Ammon's horn (tissue), 1 donor: Measurements from ENCODE around the gene STX16.

ENCODE experiments used
- DNase-seq: peaks from one replicate; pipeline ENCODE4 v3.0.0-alpha.2; 2016; ENCODE audit warnings: low spot score

STX16 gene

DNA sequence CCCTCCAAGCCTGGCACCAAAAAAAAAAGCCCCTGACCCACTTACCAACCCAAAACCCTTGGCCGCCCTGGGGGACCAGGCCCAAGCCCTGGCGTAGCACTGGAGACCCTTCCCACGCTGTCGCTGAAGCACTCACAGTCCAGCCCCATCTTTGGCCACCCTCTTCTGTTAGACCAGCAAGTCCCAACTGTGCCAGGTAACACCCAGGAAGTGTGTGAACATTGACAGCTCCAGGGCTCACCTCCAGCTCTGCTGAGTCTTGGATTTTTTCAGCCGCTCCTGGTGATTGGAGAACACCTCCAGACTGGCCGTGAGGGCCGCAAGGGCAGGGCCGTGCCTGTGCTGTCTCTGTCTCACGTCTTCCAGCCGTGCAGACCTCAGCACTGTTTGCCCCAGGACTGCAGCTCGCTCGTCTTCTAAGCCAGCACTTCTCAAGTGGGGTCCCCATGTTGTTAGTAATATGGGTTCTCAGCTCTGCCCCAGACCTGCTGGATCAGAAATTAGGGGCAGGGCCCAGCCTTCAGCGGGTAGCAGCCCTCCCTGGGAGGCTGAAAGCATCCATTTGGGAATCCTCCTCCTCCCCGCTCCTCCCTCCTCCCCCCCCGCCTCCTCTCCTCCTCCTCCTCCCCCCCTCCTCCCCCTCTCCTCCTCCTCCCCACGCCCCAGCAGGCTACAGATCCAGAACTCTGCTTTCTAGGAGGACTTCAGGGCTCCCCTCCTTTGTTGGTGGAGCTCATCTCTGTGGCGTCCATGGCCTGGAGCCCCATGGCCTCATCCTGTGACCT is 59.6 kb downstream of the STX16 start:
- DNase-seq, result no peak

DNA sequence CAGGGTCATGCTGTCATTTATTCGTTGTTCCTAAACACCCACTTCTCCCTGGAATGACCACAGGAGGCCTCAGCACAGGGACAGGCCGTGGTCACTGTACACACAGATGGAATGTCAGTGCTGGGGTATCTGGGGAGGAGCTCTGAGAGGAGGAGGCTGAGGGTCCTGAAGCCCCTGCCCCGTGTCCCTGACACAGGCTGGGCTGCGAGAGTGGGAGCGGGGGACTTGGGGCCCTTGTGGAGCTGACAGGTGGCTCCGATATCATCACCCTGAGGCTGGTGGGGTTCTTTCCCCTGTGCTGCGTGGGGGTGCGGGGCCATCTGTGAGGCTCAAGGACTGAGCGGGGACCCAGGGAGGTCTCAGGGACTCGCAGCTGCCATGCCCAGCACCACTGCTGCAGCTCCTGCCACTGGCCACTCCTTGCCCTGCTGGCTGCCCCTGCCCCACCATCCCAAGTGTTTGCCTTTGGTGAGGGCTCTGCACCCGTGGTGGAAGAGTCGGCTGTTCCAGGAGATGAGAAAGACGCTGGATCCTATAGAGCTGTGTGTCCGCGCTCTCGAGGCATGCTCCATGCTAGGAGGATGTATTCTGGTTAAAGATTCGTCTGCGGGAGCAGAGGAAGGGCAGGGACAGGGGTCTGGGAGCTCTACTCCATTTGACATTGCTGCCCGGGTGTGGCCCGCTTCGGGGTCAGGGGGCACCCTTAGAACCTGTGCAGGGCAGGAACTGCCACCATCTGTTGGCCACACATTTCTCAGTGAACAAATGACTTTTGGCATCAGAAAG is 60.4 kb downstream of the STX16 start:
- no peak for DNase-seq

DNA sequence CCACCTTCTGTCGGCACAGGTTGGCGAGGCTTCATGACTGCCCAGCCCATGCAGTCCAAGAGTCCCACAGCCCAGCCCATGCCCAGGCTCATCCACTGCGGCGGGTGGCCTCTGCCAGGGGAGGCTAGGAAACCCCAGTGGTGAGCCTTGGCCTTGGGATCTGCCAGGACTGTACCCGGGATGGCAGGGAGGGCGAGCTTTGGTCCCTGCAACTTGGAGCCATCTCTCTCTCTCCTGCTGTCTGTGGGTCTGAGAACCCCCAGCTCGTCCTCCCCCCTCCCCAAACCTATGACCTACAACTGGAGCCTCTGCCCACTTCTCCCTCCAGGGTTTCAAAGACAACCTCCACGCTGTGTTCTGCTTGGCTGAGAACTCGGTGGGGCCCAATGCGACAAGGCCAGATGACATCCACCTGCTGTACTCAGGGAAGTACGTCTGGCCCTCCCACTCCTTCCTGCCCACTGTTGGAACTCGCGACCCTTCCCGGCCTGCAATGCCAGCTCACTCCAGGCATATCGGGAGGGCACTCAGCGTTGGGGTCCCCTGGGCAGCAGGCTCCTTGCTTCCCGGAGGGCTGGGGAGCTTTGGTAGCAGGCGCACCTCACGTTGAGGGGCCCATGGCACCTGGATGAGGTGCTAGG is 61.2 kb downstream of the STX16 start:
- DNase-seq, result peak; percentile 1

DNA sequence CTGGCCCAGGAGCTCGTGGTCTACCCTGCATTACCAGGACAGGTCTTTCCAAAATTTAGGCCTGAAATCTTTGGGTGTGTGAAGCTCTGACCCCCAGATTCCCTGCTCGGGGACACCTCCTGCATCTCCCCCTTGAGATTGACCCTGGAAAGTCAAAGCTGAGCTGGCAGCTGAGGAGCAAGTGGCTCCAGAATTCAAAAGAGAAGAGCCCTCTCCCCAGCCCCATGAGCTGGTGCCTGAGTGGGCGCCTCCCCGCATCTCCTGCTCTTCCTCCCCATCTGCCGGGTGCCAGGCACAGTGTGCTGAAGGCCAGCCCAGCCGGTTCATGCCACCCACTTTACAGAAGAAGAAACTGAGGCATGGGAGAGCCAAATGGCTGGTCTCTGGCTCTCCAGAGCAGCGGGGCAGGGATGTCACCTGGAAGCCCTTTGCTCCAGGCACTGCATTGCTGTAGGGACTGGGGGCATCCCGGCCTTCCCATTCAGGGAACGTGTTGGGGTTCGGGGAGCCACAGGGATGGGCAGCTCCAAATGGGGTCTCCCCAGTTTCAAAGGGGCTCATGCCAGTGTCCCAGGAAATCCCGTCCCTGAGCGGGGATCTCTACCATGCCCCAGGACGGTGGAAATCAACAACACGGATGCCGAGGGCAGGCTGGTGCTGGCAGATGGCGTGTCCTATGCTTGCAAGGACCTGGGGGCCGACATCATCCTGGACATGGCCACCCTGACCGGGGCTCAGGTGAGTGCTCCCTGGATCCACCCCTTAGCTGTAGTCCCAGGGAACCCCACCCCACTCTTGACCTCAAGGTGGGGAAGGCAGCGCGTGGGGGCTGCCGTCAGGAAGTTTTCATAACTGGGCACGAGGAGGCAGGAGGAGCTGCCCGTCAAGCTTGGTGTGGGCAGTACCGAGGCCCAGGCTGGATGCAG is 62.0 kb downstream of the STX16 start:
- peak; percentile 1 for DNase-seq

DNA sequence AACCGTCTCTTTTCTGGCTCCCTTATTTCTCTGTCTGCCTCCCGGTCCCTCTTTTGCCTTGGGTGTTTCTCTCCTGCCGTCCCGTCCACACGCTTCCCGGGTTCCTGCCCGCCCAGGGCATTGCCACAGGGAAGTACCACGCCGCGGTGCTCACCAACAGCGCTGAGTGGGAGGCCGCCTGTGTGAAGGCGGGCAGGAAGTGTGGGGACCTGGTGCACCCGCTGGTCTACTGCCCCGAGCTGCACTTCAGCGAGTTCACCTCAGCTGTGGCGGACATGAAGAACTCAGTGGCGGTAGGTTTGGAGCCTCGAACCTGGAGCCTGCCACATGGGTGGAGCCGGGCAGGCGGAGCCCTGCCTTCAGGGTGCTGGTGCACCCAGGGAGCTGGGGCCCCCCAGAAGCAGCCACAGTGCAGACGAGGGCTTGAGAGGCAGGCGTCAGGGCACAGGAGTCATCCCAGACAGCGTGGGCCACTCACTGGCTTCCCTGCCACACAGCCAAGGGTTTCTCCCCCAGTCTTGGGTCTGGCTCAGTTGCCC is 62.8 kb downstream of the STX16 start:
- no peak for DNase-seq

DNA sequence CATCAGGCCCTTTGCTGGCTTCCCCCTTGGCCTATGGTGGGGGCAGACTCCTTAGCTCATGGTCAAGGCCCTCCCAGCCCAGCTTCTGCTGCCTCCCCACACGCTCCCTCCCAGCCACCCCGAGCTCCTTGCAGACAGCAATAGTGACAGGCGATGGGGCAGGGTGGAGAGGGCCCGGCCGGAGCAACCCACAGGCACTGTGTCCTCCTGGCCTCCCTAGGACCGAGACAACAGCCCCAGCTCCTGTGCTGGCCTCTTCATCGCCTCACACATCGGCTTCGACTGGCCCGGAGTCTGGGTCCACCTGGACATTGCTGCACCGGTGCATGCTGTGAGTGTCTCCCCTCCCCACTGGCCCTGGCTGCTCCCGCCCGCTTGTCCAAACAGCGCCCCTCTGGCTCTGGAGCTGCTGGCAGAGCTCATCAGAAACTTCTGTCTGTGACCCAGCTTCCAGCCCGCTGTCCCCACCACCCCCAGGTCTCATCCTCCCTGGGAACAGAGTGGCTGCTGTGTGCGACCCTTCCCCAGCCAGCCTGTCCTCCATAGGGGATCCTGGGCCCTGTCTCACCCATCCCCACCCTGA is 63.3 kb downstream of the STX16 start:
- no peak for DNase-seq

DNA sequence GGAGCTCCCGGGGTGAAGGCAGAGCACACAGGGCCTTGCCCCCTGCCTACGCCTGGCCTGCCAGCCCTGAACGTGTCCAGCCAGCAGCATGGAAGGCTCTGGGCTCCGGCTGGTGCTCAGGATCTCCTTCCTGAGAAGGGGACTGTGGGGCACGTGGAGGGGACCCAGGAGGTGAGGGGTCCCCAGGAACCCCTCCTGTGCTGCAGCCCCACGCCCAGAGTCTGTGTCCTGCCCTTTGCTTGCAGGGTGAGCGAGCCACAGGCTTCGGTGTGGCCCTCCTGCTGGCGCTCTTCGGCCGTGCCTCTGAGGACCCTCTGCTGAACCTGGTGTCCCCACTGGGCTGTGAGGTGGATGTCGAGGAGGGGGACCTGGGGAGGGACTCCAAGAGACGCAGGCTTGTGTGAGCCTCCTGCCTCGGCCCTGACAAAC is 63.9 kb downstream of the STX16 start:
- no peak for DNase-seq

DNA sequence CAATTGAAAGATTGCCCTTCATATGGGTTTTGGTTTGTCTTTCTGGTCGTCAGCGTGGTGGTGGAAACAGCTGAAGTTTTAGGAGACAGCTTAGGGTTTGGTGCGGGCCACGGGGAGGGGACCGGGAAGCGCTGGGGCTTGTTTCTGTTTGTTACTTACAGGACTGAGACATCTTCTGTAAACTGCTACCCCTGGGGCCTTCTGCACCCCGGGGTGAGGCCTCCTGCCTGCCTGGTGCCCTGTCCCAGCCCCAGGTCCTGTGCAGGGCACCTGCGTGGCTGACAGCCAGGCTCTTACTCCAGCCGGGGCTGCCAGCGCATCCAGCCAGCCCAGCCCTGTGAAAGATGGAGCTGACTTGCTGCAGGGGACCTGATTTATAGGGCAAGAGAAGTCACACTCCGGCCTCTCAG is 64.3 kb downstream of the STX16 start:
- DNase-seq, result no peak

DNA sequence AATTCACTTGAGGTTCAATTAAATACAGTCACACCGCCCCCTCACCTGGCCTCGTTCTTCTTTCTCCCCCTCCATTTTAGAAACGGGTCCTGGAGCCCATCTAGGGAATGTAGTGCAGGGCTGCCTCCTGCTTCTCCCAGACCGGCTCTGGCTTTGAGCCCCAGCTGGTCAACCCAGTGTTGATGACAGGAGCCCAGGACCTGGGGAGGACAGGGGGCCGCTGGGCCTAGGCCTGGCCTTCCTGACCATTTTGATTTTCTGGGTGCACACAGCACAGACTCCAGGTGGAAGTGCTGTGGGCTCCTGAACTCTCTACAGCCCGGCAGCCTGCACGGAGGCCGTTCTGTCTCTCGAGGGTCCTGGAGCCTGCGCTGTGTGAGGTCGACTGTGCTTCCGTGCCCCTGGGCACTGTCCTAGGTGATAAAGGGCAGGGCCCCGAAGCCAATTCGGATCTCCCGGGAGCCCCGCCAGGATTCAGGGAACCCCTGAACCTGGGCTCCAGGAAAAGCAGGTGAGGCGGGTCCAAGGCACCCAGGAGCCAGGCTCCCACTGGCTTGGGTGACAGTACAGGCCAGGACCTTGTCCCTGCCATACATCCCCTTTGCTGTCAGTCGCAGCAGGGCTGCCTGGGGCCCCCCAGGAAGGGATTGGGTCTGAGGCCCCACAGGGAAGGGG is 64.9 kb downstream of the STX16 start:
- DNase-seq, result no peak

DNA sequence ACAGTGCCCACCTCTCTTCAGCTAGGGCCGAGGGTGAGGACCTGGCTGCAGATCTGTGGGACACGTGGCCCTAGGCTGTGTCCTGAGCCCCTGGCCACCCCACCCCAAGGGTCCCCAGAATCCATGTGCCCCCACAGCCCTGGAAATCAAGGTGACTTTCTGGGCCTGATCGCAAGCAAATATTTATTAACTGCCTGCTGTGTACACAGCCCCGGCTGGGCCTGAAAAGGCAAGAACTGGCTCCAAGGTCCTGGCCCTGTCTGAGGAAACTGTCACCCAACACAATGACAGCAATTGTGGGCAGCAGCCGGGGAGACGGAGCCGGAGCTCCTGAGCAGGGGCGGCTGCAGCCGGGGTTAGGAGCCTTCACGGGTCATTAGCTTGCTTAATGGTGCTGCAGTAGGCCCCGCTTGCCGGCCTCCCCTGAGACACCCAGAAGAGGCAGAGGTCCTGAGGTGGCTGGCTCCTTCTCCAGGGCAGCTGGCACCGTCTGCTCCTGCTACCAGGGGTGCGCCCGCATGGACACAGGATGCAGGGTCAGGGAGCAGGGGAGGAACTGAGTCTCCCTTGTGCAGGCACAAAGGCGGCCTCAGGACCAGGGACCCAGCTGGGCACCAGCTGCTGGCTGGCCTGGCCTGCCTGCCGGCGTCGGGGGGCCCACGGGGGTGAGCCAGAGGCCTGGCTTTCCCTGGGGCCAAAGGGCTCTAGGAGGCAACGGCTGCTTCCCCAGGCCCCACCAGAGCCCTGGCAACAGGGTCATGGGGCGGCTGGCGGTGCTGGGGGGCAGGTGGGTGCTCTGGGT is 65.6 kb downstream of the STX16 start:
- peak; percentile 3 for DNase-seq

DNA sequence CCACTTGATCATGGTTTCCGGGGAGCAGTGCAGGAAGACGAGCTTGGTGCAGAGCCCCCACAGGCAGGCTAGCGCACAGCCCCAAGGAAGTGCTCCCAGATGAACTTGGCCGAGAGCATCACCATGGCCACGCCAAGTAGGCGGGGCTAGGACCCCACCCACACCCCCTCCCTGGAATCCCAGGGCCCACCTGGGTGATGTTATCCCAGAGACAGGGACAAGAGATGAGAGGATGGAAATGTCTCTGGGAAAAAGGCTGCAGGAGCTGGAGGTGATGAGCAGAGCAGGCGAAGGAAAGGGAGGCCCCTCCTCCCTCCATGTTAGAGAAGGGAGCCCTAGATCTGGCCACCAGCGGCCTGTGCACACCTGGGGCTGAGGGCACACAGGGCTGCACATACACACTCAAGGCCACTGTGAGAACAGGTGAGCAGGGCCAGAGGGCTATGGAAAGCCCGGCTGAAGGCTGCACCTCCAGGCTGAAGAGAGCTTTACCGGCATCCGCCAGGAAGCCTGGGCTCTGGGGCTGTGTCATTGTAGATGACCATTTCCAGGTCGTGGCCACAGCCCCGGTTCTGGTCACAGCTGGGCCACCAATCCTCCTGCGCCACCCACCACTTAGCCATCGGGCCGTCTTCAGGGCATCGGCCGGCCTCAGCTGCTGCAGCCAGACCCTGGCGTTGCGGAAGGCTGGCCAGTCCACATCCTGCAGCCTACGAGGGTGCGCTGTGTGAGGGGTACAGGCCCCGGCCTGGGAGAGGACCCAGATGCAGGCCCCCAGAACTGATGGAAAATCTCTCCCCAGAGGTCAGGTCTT is 66.4 kb downstream of the STX16 start:
- DNase-seq, result peak; percentile 1

DNA sequence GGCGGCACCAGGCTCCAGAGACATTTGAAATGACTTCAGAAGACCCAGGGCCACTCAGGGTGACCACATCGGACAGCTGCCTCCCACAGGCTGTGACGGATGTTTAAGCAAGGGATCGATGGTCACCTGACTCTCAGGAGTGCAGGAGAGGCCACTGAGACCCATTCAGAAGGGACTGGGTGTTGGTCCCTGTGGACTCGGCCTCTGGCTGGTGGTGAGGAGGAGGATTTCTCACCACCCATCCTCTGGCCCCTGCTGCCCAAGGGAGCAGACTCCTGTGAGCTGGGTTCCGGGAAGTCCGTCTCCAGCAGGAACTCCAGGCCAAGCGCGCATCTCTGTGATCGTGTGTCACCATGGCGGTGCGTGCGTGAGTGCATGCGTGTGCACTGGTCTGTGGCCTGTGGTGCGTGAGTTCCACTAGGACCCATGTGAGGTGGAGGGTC is 67.1 kb downstream of the STX16 start:
- DNase-seq, result peak; percentile 2

DNA sequence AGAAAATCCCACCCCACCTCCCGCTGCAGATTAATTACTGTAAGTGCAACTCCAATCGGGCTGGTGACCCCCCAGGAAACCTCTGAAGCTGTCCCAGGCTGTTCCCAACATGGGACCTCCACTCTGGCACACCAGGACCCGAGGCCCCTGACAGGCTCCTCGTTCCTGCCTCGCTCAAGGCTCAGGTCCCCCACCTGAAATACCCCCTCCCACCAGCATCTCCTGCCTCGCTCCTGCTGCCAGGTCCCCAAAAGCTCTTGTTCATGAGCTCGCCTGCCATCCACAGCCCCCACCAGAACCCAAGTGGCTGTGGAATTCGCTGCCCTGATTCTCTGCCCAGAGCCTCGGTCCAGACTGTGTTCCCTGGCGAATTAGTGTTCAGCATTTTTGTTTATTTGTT is 67.6 kb downstream of the STX16 start:
- DNase-seq, result no peak

DNA sequence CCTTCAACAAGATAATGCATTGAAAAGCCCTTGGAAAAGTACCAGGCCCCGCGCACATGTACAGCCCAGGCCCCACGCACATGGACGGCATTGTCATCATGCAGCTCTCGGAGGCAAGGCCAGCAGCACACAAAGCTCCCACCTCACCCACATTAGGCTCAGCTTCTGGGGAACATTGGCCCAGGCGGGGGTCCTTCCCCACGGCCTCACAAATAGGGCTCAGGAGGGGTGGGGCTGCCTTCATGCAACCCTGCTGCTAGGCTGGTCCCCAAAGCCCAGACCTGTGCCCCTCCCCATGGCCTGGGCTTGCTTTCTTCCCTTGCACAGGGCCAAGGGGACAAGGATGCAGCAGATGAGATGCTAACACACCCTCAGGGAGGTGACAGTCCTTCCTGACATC is 68.2 kb downstream of the STX16 start:
- DNase-seq, result no peak

DNA sequence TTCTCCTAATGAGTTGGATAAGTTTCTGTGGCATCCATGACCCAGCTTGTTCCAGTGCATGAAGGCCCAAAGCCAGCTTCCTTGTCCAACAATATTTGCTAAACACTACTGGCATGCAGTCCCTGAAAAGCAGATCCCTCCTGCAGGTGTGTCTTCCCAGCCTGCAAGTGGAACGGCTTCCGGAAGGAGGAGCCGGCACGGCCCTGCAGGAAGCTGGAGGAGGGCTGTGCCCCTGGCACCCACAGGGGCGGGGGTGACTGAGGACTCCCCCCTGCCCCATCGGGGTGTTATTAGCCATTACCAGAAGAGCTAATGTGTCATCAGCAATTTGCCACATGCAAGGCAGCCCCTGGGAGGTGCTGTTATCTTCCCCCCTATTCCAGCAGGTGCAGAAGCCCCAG is 68.9 kb downstream of the STX16 start:
- no peak for DNase-seq

DNA sequence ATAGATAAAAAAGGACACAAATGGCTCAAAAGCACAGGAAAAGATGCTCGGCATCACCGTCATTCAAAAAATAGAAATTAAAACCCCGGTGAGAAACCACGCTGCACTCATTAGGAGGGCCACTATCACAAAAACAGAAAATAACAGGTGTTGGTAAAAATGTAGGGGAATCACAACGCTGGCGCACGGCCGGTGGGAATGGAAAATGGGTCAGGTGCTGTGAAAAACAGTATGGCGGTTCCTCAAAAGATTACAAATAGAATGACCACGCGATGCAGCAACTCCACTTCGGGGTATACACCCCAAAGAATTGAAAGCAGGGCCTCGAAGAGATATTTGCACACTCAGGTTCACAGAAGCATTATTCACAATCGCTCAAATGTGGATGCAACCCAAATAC is 69.8 kb downstream of the STX16 start:
- no peak for DNase-seq

DNA sequence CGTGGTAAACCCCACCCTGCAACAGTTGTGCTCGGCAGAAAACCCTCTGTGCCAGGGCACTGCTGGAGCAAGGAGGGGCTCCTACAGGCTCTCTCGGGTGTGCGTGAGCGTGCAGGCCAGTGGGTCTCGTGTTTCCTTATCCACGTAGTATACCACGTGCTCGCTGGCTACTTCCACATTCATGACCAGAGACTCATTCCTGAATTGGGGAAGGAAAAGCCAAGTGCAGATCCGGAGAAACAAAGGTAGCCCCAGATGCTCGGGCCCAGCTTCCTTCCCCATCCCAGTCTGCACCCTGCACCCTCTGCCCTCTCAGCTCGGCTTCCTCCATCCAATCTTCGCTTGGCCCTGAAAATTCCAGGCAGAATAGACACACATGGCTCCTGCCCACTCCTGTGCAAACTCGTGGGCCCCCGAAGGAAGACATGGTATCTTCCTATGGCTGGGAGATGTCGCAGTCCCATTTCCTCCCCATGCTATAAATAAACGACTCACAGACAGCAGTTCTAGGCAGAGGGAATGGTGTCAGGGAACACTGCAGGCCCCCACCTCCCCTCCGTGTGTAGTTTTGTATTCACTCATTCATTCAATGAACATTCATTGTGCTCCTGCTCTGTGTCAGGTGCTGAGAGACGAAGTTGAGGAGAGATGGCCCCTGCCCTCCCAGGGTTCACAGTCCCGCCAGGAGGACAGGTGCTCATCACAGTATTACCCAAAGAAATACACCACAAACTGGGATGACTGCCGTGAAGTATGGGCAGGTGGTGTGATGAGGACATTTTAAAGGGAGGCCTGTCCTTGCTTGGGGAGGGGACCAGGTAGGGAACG is 71.1 kb downstream of the STX16 start:
- DNase-seq, result peak; percentile 7
